GM19099 (cell line): ENCODE measurements around the gene WDR41.

Experiments used
- POLR2A ChIP-seq: IDR thresholded peaks from 3 replicates; pipeline ENCODE4 v1.6.1; 2011; ENCODE audit warnings: low read depth; ENCODE audit not compliant: insufficient read length; ENCODE audit errors: extremely low read depth

The WDR41 gene

GRCh38 chr5:77491783-77492652 lies at the start of gene WDR41:
Gene WDR41 (minus strand): TSS chr5:77492316. CDS start chr5:77492220, 96 bp downstream.
- peak; percentile 75 for TF ChIP-seq POLR2A

DNA sequence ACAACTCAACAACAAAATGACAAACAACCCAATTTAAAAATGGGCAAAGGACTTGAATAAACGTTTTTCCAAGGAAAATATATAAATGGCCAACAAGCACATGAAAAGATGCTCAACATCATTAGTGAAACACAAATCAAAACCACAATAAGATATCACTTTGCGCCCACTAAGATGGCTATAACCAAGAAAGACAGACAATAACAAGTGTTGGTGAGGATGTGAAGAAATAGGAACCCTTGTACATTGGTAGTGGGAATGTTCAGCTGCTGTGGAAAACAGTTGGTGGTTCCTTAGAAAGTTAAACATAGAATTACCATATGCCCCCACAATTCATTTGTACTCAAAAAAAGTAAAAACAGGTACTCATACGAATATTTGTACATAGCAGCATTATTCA lies 39.2 kb upstream of the WDR41 start:
- no peak for TF ChIP-seq POLR2A

DNA sequence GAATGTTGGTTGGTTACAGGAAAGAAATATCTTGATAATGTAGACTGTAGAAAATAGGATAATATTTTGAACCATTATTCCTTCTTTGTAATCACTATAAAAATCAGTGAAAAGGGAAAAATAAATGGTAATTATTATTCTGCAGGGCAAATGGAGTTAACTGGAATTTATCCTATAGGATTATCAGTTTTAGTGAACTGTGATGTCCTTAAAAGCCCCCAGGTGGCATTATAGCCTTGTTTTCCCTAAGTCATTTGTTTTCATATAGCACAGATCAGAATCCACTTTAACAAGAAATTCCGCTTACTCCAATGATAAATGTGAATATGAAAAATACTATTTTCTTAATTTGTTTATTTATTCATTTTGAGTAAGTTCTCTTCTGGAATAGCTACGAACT lies 26.2 kb upstream of the WDR41 start:
- no peak for TF ChIP-seq POLR2A

DNA sequence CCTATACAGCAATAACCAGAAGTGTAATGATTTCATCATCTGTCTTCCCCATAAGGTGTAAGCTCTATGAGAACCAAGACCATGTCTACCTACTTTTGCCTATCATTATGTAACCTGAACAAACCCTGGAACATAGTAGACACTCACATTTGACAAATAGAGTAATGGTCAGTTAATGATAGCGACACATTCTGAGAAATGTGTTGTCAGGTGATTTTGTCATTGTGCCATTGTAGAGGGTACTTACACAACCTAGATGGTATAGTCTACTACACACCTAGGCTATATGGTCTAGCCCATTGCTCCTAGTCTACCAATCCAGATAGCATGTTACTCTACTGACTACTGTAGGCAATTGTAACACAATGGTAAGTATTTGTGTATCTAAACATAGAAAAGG lies 22.3 kb upstream of the WDR41 start:
- no peak for TF ChIP-seq POLR2A

DNA sequence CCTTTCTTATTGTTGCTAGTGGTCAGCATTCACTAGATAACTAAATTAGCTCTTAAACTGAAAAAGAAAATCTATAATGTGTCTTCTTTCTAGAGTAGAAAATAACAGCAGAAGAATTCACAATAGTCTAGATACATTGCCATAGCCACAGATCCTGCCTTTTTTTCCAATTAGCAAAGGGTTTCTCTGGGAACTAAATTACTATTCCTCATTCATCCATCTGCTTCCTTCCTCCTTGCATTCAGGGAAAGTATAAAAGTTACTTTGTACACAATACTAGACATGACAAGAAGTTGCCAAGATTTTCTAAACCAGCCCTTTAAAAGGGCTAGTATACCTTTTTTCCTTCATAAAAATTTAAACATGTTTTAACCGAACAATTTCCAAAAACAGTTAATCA lies 21.2 kb upstream of the WDR41 start:
- TF ChIP-seq POLR2A = no peak

- TF ChIP-seq POLR2A = no peak
Measured at GRCh38 chr5:77499973-77500372, 7.9 kb upstream of the WDR41 start.

- no peak for TF ChIP-seq POLR2A
Measured at GRCh38 chr5:77499441-77499840, 7.3 kb upstream of the WDR41 start.

DNA sequence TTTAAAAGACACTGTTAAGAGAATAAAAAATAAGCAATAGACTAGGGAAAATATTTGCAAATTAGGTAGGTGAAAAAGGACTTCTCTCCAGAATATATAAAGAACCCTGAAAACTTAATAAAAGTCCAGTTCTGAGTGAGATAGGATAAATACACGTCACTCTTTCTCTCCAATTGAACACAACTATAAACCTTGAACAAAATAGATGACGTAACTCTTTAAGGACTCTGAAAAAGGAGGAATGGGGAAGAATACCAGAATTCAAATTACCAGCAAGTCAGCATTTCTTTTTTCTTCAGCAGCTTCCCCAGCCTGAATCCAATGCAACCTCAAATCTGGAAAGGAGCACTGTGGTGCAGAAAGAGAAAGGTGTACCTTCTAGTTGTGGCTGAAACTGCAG lies 6.8 kb upstream of the WDR41 start:
- no peak for TF ChIP-seq POLR2A

DNA sequence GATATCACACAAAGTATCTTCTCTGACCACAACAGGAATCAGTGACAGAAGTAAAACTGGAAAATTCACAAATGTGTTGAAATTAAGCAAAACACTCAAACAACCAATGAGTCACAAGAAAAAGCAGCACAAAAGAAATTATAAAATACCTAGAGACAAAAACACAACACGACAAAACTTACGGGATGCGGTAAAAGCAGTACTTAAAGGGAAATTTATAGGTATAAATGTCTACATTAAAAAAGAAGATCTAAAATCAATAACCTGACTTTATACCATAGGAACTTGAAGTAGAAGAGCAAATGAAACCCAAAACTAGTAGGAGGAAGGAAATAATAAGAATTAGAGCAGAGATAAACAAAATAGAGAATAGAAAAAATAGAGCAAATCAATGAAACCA lies 2.8 kb upstream of the WDR41 start:
- no peak for TF ChIP-seq POLR2A

GRCh38 chr5:77492653-77493000 lies 511 bp upstream of the WDR41 start:
- no peak for TF ChIP-seq POLR2A

GRCh38 chr5:77490741-77491344 lies 1.3 kb downstream of the WDR41 start:
- peak; percentile 29 for TF ChIP-seq POLR2A

DNA sequence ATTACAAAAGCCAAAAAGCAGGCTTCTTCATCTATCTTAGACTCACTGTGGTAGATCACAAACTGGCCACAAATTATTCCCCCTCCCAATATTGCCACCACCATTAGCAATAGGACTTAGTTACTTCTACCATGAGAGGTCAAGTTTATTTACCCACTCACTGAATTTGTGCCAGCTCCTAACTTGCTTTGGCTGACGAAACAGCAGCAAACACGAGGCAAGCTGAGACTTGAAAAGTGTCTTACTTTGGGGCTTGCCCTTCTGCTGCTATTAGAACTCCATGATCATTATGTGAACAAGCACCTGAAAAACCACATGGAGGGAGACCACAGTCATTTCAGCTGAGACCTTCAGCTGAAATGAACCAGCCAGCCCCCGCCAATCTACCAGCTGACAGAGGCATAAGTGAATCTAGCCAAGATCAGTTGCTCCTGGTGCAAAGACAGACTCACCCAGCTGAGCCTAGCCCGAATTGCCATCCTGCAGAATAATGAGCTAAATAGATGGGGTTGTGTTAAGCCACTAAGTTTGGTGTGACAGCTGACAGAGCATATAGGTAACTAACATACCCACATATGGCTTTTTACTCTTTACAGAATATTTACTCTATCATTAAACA lies 5.7 kb downstream of the WDR41 start:
- no peak for TF ChIP-seq POLR2A

DNA sequence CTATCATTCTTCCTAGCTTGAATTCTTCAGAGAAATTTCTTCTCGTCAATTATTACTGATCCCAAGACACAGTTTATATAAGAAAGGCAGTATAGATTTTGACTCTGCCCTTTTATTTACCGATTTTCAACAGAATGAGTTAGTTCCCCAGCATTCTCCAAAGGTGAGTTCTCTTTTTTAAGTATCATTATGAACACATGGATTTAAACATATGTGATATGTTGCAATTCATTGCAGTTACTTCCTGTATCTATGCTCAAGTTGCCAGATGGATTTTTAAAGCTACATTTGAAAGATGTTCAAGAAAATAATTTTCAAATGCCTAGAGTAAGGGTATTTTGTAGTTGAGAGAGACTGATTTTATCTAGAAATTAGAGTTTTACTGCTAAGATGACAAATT lies 8.4 kb downstream of the WDR41 start:
- TF ChIP-seq POLR2A = no peak

DNA sequence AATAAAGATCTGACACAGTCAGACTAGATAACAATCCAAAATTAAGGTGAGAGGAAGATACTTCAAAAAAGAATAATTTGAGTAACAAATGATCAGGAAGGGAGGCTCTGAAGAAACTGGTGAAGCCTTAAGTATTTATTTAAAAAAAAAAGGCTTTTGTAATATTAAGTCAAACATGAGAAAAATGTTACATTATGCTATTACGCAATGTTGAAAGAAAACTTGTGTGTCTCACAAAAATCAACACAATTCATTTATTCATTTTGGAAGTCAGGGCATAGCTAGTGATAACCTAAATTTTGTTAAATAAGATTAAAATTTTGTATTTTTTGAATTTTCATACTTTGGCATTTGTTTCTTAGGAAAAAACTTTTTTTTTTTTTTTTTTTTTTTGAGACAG lies 28.2 kb downstream of the WDR41 start:
- no peak for TF ChIP-seq POLR2A

- TF ChIP-seq POLR2A = no peak
Measured at GRCh38 chr5:77461287-77461686, 30.8 kb downstream of the WDR41 start.

GRCh38 chr5:77454123-77454522 lies 38.0 kb downstream of the WDR41 start:
- no peak for TF ChIP-seq POLR2A
